HG02885 (cell line): ENCODE data around the gene ZXDA.

Experiments used
- ATAC-seq: cut with Tn5 transposase; IDR thresholded peaks from one replicate; pipeline ENCODE4 v1.9.1; 2021; ENCODE audit warnings: mild to moderate bottlenecking; ENCODE audit not compliant: unreplicated experiment, poor library complexity

ZXDA gene

GRCh38 chrX:57910287-57910912 lies at the start of gene ZXDA:
ZXDA (minus strand) TSS chrX:57910458; CDS start chrX:57910420, 38 bp downstream.
- peak; percentile 63 for ATAC-seq

DNA sequence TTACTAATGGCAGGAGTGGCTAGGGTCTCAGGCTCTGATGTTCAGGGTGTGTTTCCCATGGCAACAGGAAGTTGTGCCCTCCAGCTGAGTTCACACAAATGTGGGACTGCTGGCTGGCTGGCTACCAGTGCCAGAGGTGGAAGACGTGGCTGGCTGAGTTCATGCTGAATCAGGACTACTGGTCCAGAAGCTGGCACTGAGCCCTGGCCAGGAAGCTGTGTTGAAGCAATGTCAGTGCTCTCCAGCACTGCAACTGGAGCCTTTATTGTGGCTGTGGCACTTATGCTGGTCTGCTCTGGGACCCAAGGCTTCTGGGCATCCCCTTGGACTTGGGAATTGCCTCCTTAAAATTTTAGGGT lies 42.0 kb upstream of the ZXDA start:
- no peak for ATAC-seq

GRCh38 chrX:57951666-57952319 lies 41.5 kb upstream of the ZXDA start:
- ATAC-seq = no peak

DNA sequence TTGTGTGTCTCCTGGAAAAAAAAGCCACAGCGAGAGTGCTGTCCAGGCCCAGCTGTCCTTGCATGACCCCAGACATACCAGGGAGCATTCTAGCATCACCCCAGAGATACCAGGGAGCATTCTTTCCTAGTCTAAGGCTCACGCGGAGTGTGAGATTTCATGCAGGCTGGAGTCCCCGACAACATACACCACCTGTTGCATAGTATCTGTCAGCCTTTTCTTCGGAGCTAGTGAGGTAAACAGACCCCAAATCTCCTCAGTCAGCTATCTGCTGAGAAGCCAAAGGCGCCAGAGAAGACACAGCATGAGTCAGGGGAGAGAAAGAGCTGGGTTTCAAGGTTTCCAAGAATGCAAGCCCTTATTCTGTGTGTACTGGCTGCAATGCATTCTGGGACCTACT lies 23.1 kb upstream of the ZXDA start:
- ATAC-seq = no peak

DNA sequence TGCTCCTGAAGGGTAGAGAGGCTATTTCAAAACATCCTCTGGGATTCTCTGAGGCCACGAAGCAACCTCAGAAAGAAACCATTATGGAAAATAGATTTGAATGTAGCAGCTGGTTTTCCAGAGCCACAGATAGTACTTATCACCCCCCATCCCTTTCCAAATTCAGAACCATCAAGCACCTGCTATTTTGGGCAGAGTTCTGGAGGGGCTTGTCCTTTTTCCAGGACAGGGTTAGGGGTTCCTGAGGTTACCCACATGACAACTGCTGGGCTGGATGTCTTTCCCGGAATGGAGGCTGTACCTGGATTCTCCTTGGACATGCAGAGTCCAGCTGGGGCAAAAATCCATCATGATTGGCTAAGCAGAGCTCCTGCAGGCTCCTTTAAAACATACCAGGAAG lies 22.0 kb upstream of the ZXDA start:
- ATAC-seq = no peak

DNA sequence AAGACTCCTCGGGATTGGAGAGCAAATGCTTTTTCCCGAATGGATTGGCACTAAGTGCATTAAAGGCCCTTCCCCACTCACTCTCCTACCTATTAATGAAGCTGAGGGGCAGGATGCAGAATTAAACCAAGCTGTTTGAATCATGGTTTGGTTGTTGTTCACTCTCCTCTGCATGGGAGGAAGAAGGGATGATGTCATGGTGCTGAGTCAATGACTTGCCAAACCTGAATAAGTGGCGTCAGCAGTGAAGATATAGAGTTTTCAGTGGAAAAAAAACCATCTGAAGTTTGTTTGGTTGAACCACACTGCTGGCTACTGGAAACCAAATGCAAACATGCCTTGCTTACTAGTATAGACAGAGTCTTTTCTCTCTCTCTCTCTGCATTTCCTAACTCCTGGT lies 19.8 kb upstream of the ZXDA start:
- ATAC-seq = no peak

DNA sequence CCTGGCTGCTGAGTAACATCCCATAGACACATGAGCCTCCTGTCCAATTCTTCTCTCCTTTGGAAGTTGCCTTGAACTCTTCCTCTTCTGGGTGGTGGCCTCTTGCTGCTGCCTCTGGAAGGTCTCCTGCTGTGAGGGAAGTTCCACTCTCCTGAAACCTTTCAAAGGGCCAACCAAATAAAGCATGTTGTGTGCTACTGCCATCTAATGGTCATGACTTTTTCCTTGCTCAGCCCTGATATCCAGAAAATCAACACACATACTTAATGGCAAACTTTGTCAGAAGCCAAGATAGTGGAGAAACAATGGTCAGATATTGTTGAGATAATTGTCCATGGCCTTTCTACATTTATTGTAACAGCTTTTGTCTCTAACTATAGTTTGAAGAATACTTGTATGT lies 19.1 kb upstream of the ZXDA start:
- ATAC-seq = peak; percentile 63

- no peak for ATAC-seq
Measured at GRCh38 chrX:57925806-57926205, 15.5 kb upstream of the ZXDA start.

DNA sequence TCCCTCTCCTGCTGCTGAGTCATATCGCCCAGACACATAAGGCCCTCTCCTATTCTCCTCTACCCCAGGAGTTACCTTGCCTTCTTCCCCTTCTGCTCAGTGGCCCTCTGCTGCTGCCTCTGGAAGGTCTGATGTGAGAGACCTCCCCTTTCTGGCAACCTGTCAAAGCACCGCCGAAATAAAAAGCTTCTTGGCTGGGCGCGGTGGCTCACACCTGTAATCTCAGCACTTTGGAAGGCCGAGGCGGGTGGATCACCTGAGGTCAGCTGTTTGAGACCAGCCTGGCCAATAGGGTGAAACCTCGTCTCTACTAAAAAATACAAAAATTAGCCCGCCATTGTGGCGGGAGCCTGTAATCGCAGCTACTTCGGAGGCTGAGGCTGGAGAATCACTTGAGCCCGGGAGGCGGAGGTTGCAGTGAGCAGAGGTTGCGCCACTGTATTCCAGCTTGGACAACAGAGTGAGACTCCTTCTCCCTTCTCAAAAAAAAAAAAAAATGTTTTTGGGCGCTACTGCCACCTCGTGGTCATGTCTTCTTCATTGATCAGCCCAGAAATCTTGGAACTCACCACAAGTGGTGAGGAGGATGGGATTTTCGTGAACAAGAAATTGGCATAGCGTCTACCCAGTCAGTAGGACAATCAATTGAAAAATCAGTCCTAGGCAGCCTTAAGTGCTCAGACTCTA lies 8.6 kb upstream of the ZXDA start:
- ATAC-seq = peak; percentile 47

DNA sequence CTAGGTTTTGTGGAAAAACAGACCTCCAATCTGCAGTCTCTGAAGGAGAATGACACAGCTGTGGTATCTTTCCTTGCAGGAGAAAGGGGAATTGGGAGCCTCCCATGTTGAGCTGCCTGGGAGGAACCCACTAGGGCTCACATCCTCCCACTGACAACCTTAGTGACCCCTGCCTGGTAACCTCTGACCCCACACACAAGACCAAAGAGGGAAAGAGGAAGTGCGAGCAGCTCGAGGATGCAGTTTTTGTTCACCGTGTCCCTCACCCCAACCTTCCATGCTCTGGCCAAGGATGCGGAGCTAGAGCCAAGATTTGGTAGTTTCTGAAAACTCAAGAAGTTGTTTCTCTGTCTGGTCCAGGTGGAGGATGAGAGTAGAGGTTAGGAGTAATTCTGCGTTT lies 5.4 kb upstream of the ZXDA start:
- ATAC-seq = no peak

- peak; percentile 81 for ATAC-seq
Measured at GRCh38 chrX:57909595-57910286, 517 bp downstream of the ZXDA start.

DNA sequence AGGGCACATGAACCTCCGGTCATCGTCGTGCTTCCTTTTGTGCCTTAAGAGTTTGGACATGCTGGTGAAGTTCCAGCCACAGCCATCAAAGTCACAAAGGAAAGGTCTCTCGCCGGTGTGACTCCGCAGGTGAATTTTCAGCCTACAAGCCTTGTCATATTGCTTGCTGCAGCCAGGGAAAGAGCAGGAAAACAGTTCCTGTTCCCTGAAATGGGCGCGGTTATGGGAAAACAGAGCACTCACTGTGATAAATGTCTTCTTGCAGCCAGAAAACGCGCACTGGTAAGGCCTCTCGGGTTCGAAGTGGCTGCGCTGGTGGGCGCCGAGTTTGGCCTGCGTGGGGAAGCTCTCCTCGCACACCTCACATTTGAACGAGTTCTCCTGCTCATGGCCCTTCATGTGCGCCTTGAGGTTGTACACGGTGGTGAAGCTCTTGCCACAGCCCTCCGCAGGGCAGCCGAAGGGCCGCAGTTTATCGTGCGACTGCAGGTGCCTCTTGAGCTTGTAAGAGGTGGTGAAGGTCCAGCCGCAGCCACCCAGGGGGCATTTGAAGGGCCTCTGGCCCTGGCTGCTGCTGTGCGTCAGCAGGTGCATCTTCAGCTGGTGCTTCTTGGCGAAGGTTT lies 1.2 kb downstream of the ZXDA start:
- ATAC-seq = peak; percentile 0

DNA sequence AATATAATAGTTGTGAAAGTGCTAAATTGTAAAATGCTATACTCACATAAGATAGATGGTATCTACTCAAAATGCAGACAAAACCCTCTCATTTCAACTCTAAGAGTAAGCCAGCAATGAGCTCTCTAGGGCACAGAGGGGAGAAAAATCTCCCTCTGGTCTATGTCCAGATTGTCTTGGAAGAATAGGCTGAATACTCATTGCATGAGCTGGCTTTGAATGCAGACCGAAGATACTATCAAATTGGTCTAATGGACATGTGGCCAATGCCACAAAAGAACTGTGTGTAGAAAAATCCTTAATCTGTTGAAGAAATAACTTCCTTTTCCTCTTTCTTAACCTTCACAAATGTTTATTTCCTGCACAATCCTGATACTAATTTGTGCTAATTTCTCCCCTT lies 3.5 kb downstream of the ZXDA start:
- no peak for ATAC-seq

GRCh38 chrX:57905141-57905540 lies 5.1 kb downstream of the ZXDA start:
- ATAC-seq = no peak

GRCh38 chrX:57904176-57904880 lies 5.9 kb downstream of the ZXDA start:
- no peak for ATAC-seq

- ATAC-seq = no peak
Measured at GRCh38 chrX:57902633-57903032, 7.6 kb downstream of the ZXDA start.

- ATAC-seq = no peak
Measured at GRCh38 chrX:57901466-57901865, 8.8 kb downstream of the ZXDA start.

DNA sequence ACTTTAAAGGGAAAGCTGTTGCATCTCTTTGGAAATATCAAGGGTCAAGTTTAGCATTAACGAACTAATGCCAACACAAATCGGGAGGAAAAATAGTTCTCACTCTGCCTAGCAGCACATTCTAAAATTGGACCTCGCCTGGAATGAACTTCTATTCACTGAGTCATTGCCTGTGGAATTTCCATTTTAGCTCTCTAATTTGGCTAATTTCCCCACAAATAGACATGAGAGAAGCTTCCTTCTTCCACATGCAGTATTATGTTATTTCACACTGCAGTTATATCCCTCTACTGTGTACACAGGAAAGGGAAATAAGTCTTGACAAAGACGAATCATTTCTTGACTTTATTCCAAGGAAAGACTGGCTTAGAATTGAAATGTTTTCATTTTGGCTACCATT lies 9.3 kb downstream of the ZXDA start:
- ATAC-seq = no peak

GRCh38 chrX:57899906-57900305 lies 10.4 kb downstream of the ZXDA start:
- ATAC-seq = no peak

- no peak for ATAC-seq
Measured at GRCh38 chrX:57899064-57899463, 11.2 kb downstream of the ZXDA start.
